Chondrocyte (in vitro differentiated cells): ENCODE measurements around the gene CACNA1B. TPM values are rescaled to one million over a fixed set of nuclear protein-coding genes. Genes with fewer than 3 reads are reported as not detected.
"Not testable (repeated sequence)": the region's sequence is repeated elsewhere in the genome, so short reads cannot be mapped to it uniquely, and the experiment has no call there.

Source experiments
- DNase-seq: peaks from one replicate; pipeline ENCODE4 v3.0.0; 2021; ENCODE audit warnings: mixed read lengths, low spot score
- H3K27ac Mint-ChIP-seq: one replicate; pipeline ENCODE4 v1.8.0; 2021; ENCODE audit warnings: mild to moderate bottlenecking, moderate library complexity, mixed read lengths; ENCODE audit not compliant: unreplicated experiment
- H3K27me3 Mint-ChIP-seq: 2 replicates; pipeline ENCODE4 v1.8.0; 2021; ENCODE audit warnings: low read depth, mixed read lengths
- H3K36me3 Mint-ChIP-seq: 2 replicates; pipeline ENCODE4 v1.8.0; 2021; ENCODE audit warnings: low read depth, mixed read lengths
- H3K4me1 Mint-ChIP-seq: 2 replicates; pipeline ENCODE4 v1.8.0; 2021; ENCODE audit warnings: low read depth, mild to moderate bottlenecking, mixed read lengths
- H3K4me3 Mint-ChIP-seq: one replicate; pipeline ENCODE4 v1.8.0; 2021; ENCODE audit warnings: mild to moderate bottlenecking, moderate library complexity, mixed read lengths; ENCODE audit not compliant: unreplicated experiment
- H3K9me3 Mint-ChIP-seq: 2 replicates; pipeline ENCODE4 v1.8.0; 2021; ENCODE audit warnings: low read depth, mixed read lengths
- CTCF ChIP-seq: fragments of 200-600 bp; sonication (generic); IDR thresholded peaks from 2 replicates; pipeline ENCODE4 v1.5.0; 2021; ENCODE audit warnings: antibody characterized with exemption, mild to moderate bottlenecking, moderate library complexity
- total RNA-seq: library from RNA; stranded (reverse); gene quantifications from 3 replicates; pipeline ENCODE4 v1.2.1, GENCODE V29; 2021

CACNA1B gene
- total RNA-seq, 1 donor from 2014 or later = 3.7 TPM

- Mint-ChIP-seq H3K4me1 (no peaks in the 10 kb centered on the region), H3K36me3 (no peaks in the 10 kb centered on the region), H3K27ac (no peak overlapping the region), H3K9me3 (no peaks in the 10 kb centered on the region), H3K4me3 (no peak overlapping the region), H3K27me3 (peaks cover 1% of the 10 kb centered on the region)
- TF ChIP-seq CTCF = no peak
- DNase-seq = peak; percentile 63
Observed at GRCh38 chr9:138103111-138103848, 225.7 kb downstream of the CACNA1B start.

GRCh38 chr9:138103849-138104206 is 226.2 kb downstream of the CACNA1B start:
- DNase-seq = peak; percentile 85
- no peaks in the 10 kb centered on the region for H3K36me3 Mint-ChIP-seq
- H3K4me3 Mint-ChIP-seq = no peak overlapping the region
- H3K4me1 Mint-ChIP-seq = no peaks in the 10 kb centered on the region
- H3K27ac Mint-ChIP-seq = no peak overlapping the region
- peaks cover 1% of the 10 kb centered on the region for H3K27me3 Mint-ChIP-seq
- TF ChIP-seq CTCF = no peak
- H3K9me3 Mint-ChIP-seq = no peaks in the 10 kb centered on the region

- Mint-ChIP-seq H3K9me3 (no peaks in the 10 kb centered on the region), H3K27me3 (peaks cover 1% of the 10 kb centered on the region), H3K36me3 (no peaks in the 10 kb centered on the region), H3K4me3 (no peak overlapping the region), H3K4me1 (no peaks in the 10 kb centered on the region), H3K27ac (no peak overlapping the region)
- peak; percentile 72 for DNase-seq
- TF ChIP-seq CTCF = no peak
Observed at GRCh38 chr9:138104251-138105122, 226.9 kb downstream of the CACNA1B start.

- no peak for TF ChIP-seq CTCF
- Mint-ChIP-seq H3K9me3 (no peaks in the 10 kb centered on the region), H3K27me3 (peaks cover 1% of the 10 kb centered on the region), H3K4me1 (no peaks in the 10 kb centered on the region), H3K27ac (no peak overlapping the region), H3K4me3 (no peak overlapping the region), H3K36me3 (no peaks in the 10 kb centered on the region)
- no peak for DNase-seq
Observed at GRCh38 chr9:138105123-138105415, 227.5 kb downstream of the CACNA1B start.

GRCh38 chr9:138105561-138106505 is 228.3 kb downstream of the CACNA1B start:
- DNase-seq = peak; percentile 71
- Mint-ChIP-seq H3K4me3 (no peak overlapping the region), H3K27me3 (peaks cover 1% of the 10 kb centered on the region), H3K9me3 (peaks cover 3% of the 10 kb centered on the region), H3K27ac (no peak overlapping the region), H3K36me3 (peaks cover 2% of the 10 kb centered on the region), H3K4me1 (no peaks in the 10 kb centered on the region)
- TF ChIP-seq CTCF = no peak

- not testable (repeated sequence) for H3K36me3 Mint-ChIP-seq, H3K4me1 Mint-ChIP-seq, H3K27ac Mint-ChIP-seq, DNase-seq, H3K27me3 Mint-ChIP-seq, H3K4me3 Mint-ChIP-seq, H3K9me3 Mint-ChIP-seq
Observed at GRCh38 chr9:138107039-138107438, 229.5 kb downstream of the CACNA1B start.
